Dermis blood vessel endothelial cell (primary cell): ENCODE data around the gene LRRC3. TPM values are rescaled to one million over a fixed set of nuclear protein-coding genes. Genes with fewer than 3 reads are reported as not detected.

ENCODE experiments used
- DNase-seq: peaks from one replicate; pipeline ENCODE4 v3.0.0; 2010
- total RNA-seq: library from RNA; depleted of rRNA; stranded (reverse); fragments of >200 nt; gene quantifications from 2 replicates; pipeline ENCODE4 v1.2.3, GENCODE V29; 2014

Gene LRRC3
- total RNA-seq, 1 donor from 2014 or later: 1.9 TPM

GRCh38 chr21:44480200-44481053, 25.1 kb downstream of the LRRC3 start:
- no peak for DNase-seq

- no peak for DNase-seq
Observed at GRCh38 chr21:44482581-44483287, 27.4 kb downstream of the LRRC3 start.

GRCh38 chr21:44483288-44484237, 28.3 kb downstream of the LRRC3 start:
- no peak for DNase-seq

- DNase-seq: no peak
Observed at GRCh38 chr21:44484498-44485253, 29.4 kb downstream of the LRRC3 start.

- peak; percentile 56 for DNase-seq
Observed at GRCh38 chr21:44485254-44485793, 30.0 kb downstream of the LRRC3 start.

- no peak for DNase-seq
Observed at GRCh38 chr21:44485796-44486195, 30.5 kb downstream of the LRRC3 start.

- no peak for DNase-seq
Observed at GRCh38 chr21:44486302-44486701, 31.0 kb downstream of the LRRC3 start.

- DNase-seq: peak; percentile 62
Observed at GRCh38 chr21:44487831-44488230, 32.5 kb downstream of the LRRC3 start.

- no peak for DNase-seq
Observed at GRCh38 chr21:44489962-44490361, 34.7 kb downstream of the LRRC3 start.

GRCh38 chr21:44490405-44490804, 35.1 kb downstream of the LRRC3 start:
- DNase-seq: no peak

- no peak for DNase-seq
Observed at GRCh38 chr21:44490816-44491215, 35.5 kb downstream of the LRRC3 start.

- no peak for DNase-seq
Observed at GRCh38 chr21:44492567-44493385, 37.5 kb downstream of the LRRC3 start.

- no peak for DNase-seq
Observed at GRCh38 chr21:44494418-44494817, 39.1 kb downstream of the LRRC3 start.

- no peak for DNase-seq
Observed at GRCh38 chr21:44494956-44495355, 39.6 kb downstream of the LRRC3 start.

- DNase-seq: no peak
Observed at GRCh38 chr21:44495611-44496563, 40.6 kb downstream of the LRRC3 start.

- no peak for DNase-seq
Observed at GRCh38 chr21:44496564-44497550, 41.5 kb downstream of the LRRC3 start.

GRCh38 chr21:44497703-44498126, 42.4 kb downstream of the LRRC3 start:
- no peak for DNase-seq
